Esophagus squamous epithelium (tissue), 4 donors: Measurements from ENCODE around the gene TMEM121.

Experiments used
- POLR2A ChIP-seq, 4 donors: fragments of 450-650 bp; IDR thresholded peaks; one replicate each; pipeline ENCODE4 v1.6.1; 2017; ENCODE audit warnings: antibody characterized with exemption in 4 of 4, mild to moderate bottlenecking in 4 of 4, moderate library complexity in 3 of 4
- TF ChIP-seq, protein P1 (sequence below), 6 experiments: fragments of 450-650 bp in 4 of 6; fragments of 200-600 bp in 2 of 6; sonication (generic) in 2 of 6; IDR thresholded peaks; one replicate each; pipeline ENCODE4 v1.5.1; 2016 to 2019; ENCODE audit warnings: antibody characterized with exemption in 6 of 6, mild to moderate bottlenecking in 4 of 6, moderate library complexity in 4 of 6

- TF ChIP-seq, protein P1, sequence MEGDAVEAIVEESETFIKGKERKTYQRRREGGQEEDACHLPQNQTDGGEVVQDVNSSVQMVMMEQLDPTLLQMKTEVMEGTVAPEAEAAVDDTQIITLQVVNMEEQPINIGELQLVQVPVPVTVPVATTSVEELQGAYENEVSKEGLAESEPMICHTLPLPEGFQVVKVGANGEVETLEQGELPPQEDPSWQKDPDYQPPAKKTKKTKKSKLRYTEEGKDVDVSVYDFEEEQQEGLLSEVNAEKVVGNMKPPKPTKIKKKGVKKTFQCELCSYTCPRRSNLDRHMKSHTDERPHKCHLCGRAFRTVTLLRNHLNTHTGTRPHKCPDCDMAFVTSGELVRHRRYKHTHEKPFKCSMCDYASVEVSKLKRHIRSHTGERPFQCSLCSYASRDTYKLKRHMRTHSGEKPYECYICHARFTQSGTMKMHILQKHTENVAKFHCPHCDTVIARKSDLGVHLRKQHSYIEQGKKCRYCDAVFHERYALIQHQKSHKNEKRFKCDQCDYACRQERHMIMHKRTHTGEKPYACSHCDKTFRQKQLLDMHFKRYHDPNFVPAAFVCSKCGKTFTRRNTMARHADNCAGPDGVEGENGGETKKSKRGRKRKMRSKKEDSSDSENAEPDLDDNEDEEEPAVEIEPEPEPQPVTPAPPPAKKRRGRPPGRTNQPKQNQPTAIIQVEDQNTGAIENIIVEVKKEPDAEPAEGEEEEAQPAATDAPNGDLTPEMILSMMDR (IDR thresholded peaks at IDR 0.05): no peak
- no peak for TF ChIP-seq POLR2A (IDR thresholded peaks at IDR 0.05)
These were observed 12.2 kb downstream of the TMEM121 start for GRCh38 chr14:105538481-105539049.
